ENCODE data around the gene FCHSD1.

Gene FCHSD1

GRCh38 chr5:141650851-141651727 is at the start of gene FCHSD1:
Gene FCHSD1 (minus strand): TSS chr5:141651418. CDS start chr5:141651368, 50 bp downstream.
- peak; percentile 88 for DNase-seq

GRCh38 chr5:141697586-141697985 is 46.4 kb upstream of the FCHSD1 start:
- no peak for DNase-seq

GRCh38 chr5:141696431-141696830 is 45.2 kb upstream of the FCHSD1 start:
- no peak for DNase-seq

- no peak for DNase-seq
These were observed 44.5 kb upstream of the FCHSD1 start for GRCh38 chr5:141695627-141696215.

- DNase-seq: no peak
These were observed 43.3 kb upstream of the FCHSD1 start for GRCh38 chr5:141694479-141694878.

GRCh38 chr5:141692919-141693725 is 41.9 kb upstream of the FCHSD1 start:
- DNase-seq: no peak

GRCh38 chr5:141692533-141692888 is 41.3 kb upstream of the FCHSD1 start:
- DNase-seq: no peak

GRCh38 chr5:141691867-141692532 is 40.8 kb upstream of the FCHSD1 start:
- peak; percentile 84 for DNase-seq

GRCh38 chr5:141691286-141691866 is 40.2 kb upstream of the FCHSD1 start:
- no peak for DNase-seq

GRCh38 chr5:141686648-141687416 is 35.6 kb upstream of the FCHSD1 start:
- DNase-seq: no peak

- DNase-seq: no peak
These were observed 34.4 kb upstream of the FCHSD1 start for GRCh38 chr5:141685591-141685990.

- DNase-seq: no peak
These were observed 32.5 kb upstream of the FCHSD1 start for GRCh38 chr5:141683596-141684141.

- DNase-seq: peak; percentile 89
These were observed 30.8 kb upstream of the FCHSD1 start, which contains the start of gene ARAP3 for GRCh38 chr5:141681695-141682641. Gene ARAP3 (minus strand): TSS chr5:141682230. CDS start chr5:141680486, 1,744 bp downstream.

GRCh38 chr5:141681295-141681694 is 30.1 kb upstream of the FCHSD1 start:
- no peak for DNase-seq

GRCh38 chr5:141680751-141681201 is 29.6 kb upstream of the FCHSD1 start:
- DNase-seq: no peak

- no peak for DNase-seq
These were observed 29.0 kb upstream of the FCHSD1 start for GRCh38 chr5:141680178-141680577.

GRCh38 chr5:141677415-141677814 is 26.2 kb upstream of the FCHSD1 start:
- peak; percentile 36 for DNase-seq

- DNase-seq: no peak
These were observed 24.5 kb upstream of the FCHSD1 start for GRCh38 chr5:141675672-141676071.

- no peak for DNase-seq
These were observed 23.5 kb upstream of the FCHSD1 start for GRCh38 chr5:141674747-141675146.
